DOHH2 (cell line): Measurements from ENCODE around the gene STYXL2.

Experiments
- H3F3A ChIP-seq: fragments of 200-600 bp; sonication (generic), shearing (Covaris generic); 2 replicates; pipeline ENCODE4 v1.6.0; 2016; ENCODE audit warnings: antibody characterized with exemption, mild to moderate bottlenecking; ENCODE audit not compliant: control insufficient read depth, insufficient read depth
- H3K27ac ChIP-seq: fragments of 200-600 bp; sonication (generic); 2 replicates; pipeline ENCODE4 v1.5.1; 2014; ENCODE audit warnings: low read depth, mild to moderate bottlenecking, low read length, moderate library complexity
- H3K27me3 ChIP-seq: fragments of 200-600 bp; sonication (generic); 2 replicates; pipeline ENCODE4 v1.6.1; 2014; ENCODE audit warnings: mild to moderate bottlenecking, low read length, mixed read lengths; ENCODE audit not compliant: control insufficient read depth
- H3K36me3 ChIP-seq: fragments of 200-600 bp; sonication (generic); 2 replicates; pipeline ENCODE4 v1.6.1; 2014; ENCODE audit warnings: mild to moderate bottlenecking, low read length, moderate library complexity, mixed read lengths; ENCODE audit not compliant: control insufficient read depth
- H3K4me1 ChIP-seq: fragments of 200-600 bp; sonication (generic); 2 replicates; pipeline ENCODE4 v1.6.1; 2014; ENCODE audit warnings: mild to moderate bottlenecking, low read length, mixed read lengths; ENCODE audit not compliant: control insufficient read depth
- H3K4me2 ChIP-seq: fragments of 200-600 bp; sonication (generic); 2 replicates; pipeline ENCODE4 v1.6.0; 2014; ENCODE audit warnings: mild to moderate bottlenecking, low read length, moderate library complexity
- H3K4me3 ChIP-seq: fragments of 200-600 bp; sonication (generic); 2 replicates; pipeline ENCODE4 v1.5.1; 2014; ENCODE audit warnings: mild to moderate bottlenecking, low read length, mixed read lengths
- H3K79me2 ChIP-seq: fragments of 200-600 bp; sonication (generic); 2 replicates; pipeline ENCODE4 v1.6.1; 2014; ENCODE audit warnings: mild to moderate bottlenecking, low read length, mixed read lengths; ENCODE audit not compliant: control insufficient read depth
- H3K9me2 ChIP-seq: fragments of 200-600 bp; sonication (generic); replicated peaks from 2 replicates; pipeline ENCODE4 v1.6.1; 2014; ENCODE audit warnings: mild to moderate bottlenecking, low read length, mixed read lengths; ENCODE audit not compliant: control insufficient read depth
- H3K9me3 ChIP-seq: fragments of 200-600 bp; sonication (generic); 2 replicates; pipeline ENCODE4 v1.6.1; 2014; ENCODE audit warnings: antibody characterized with exemption, low read length, mixed read lengths; ENCODE audit not compliant: control insufficient read depth, insufficient read depth
- H4K20me1 ChIP-seq: fragments of 200-600 bp; sonication (generic); 2 replicates; pipeline ENCODE4 v1.6.0; 2014; ENCODE audit warnings: low read depth, mild to moderate bottlenecking, antibody characterized with exemption, low read length, moderate library complexity; ENCODE audit not compliant: control insufficient read depth, insufficient read depth
- CTCF ChIP-seq: fragments of 200-600 bp; sonication (generic); IDR thresholded peaks from one replicate; pipeline ENCODE4 v1.5.1; 2014; ENCODE audit warnings: antibody characterized with exemption, mild to moderate bottlenecking, low read depth, low read length; ENCODE audit not compliant: poor library complexity, severe bottlenecking
- EZH2phosphoT487 ChIP-seq: fragments of 200-600 bp; sonication (generic); IDR thresholded peaks from 2 replicates; pipeline ENCODE4 v1.6.1; 2017; ENCODE audit warnings: borderline replicate concordance, mild to moderate bottlenecking, antibody characterized with exemption, low read length, moderate library complexity, mixed read lengths

The STYXL2 gene

GRCh38 chr1:167130829-167131510 is 37.1 kb downstream of the STYXL2 start:
- Histone ChIP-seq H3K27ac (no peak overlapping the region), H3K4me2 (no peak overlapping the region), H3K4me1 (peaks cover 2% of the 10 kb centered on the region), H3K9me3 (no peaks in the 10 kb centered on the region), H3F3A (no peaks in the 10 kb centered on the region), H3K4me3 (no peak overlapping the region), H3K27me3 (peaks cover 18% of the 10 kb centered on the region), H3K9me2 (no peaks in the 10 kb centered on the region), H3K79me2 (no peaks in the 10 kb centered on the region), H3K36me3 (no peaks in the 10 kb centered on the region), H4K20me1 (no peaks in the 10 kb centered on the region)
- TF ChIP-seq EZH2phosphoT487 (no peak), CTCF (no peak)

DNA sequence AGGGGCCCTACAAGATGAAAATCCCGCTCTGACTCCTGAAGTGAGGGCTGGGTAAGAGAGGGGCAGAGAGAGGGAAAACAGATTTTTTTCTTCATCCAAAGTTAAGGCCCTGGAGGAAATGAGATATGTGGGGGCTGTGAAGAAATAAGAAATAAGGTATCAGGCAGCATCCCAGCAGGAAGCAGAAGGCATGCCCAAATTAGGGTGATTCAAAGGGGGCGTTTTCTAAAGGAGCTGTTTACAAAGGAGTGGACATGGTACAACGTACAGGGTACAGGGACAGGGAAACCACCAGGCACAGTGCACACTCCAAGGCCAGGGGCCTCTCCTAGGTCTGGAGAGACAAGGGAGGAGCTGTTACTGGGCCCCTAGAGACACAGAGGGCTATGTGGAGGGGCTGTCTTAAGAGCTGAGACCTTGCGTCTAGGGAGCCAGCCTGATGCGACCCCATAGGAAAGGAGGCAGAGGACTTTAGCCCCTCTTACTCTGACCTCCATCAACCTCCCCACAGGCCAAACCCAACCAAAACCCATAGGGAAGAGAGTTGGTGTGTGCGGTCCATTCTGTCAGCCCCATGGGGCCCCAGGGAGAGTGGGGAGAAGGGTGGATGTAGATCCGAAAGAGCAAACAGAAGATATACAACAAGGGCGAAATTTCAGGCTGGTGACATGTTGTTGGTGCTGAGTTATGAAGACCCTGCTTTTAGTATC is 38.6 kb downstream of the STYXL2 start:
- Histone ChIP-seq H3K27ac (no peak overlapping the region), H3K4me3 (no peak overlapping the region), H3K27me3 (peaks cover 18% of the 10 kb centered on the region), H3K9me3 (no peaks in the 10 kb centered on the region), H3K36me3 (no peaks in the 10 kb centered on the region), H3K4me2 (no peak overlapping the region), H3K9me2 (no peaks in the 10 kb centered on the region), H3K4me1 (peaks cover 17% of the 10 kb centered on the region), H4K20me1 (no peaks in the 10 kb centered on the region), H3K79me2 (no peaks in the 10 kb centered on the region), H3F3A (no peaks in the 10 kb centered on the region)
- TF ChIP-seq EZH2phosphoT487 (no peak), CTCF (no peak)

DNA sequence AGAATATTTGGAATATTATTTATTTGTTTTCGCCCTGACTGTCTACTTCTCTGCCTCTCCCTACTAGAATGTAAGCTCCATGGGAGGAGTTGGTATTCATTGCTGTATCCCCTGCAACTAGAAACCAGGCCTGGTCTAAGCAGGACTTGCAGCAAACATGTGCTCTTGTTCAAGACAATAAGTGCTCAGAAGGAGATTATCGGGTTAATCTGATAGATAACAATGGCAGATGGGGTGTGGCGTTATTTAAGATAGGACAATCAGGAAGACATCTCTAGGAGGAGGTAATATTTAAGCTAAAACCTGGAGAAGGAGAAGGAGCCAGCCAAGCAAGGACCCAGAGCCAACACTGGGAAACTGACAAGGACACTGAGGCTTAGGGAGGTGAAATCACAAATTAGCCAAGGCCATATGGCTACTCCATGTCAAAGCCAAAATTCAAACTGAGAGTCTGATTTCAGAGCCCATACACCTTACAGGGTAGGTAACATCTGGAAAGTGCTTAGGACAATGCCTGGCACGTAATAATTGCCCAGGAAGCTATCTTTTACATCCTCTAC is 41.5 kb downstream of the STYXL2 start:
- 0 out of 2 replicates have a peak, but pooled peaks cover 3% of the 10 kb centered on the region for H3F3A ChIP-seq
- H3K27ac ChIP-seq, result no peak overlapping the region
- no peaks in the 10 kb centered on the region for H3K9me3 ChIP-seq
- TF ChIP-seq EZH2phosphoT487 (no peak), CTCF (no peak)
- H3K4me1 ChIP-seq, result peaks cover 20% of the 10 kb centered on the region
- no peak overlapping the region for H3K4me3 ChIP-seq
- no peaks in the 10 kb centered on the region for H3K36me3 ChIP-seq
- no peaks in the 10 kb centered on the region for H3K9me2 ChIP-seq
- no peaks in the 10 kb centered on the region for H4K20me1 ChIP-seq
- no peaks in the 10 kb centered on the region for H3K79me2 ChIP-seq
- peaks cover 14% of the 10 kb centered on the region for H3K27me3 ChIP-seq
- no peak overlapping the region for H3K4me2 ChIP-seq
